Esophagus (tissue), 2 donors: ENCODE measurements around the gene TTYH1. TPM values are rescaled to one million over a fixed set of nuclear protein-coding genes. Genes with fewer than 3 reads are reported as not detected.

Experiments used
- H3K27ac ChIP-seq, 2 donors: one replicate each; pipeline ENCODE4 v1.5.1; 2013; ENCODE audit warnings: low read depth in 2 of 2, mild to moderate bottlenecking in 2 of 2, inconsistent platforms in 1 of 2, low read length in 1 of 2, moderate library complexity in 1 of 2
- H3K27me3 ChIP-seq, 2 donors: one replicate each; pipeline ENCODE4 v1.6.1; 2013; ENCODE audit warnings: low read length in 2 of 2, control low read depth in 1 of 2, mild to moderate bottlenecking in 1 of 2; ENCODE audit not compliant: insufficient read depth in 2 of 2, control insufficient read depth in 1 of 2
- H3K36me3 ChIP-seq, 2 donors: one replicate each; pipeline ENCODE4 v1.6.1; 2013; ENCODE audit warnings: low read length in 1 of 2; ENCODE audit not compliant: control insufficient read depth in 2 of 2, insufficient read depth in 2 of 2
- H3K4me1 ChIP-seq, 2 donors: one replicate each; pipeline ENCODE4 v1.6.1; 2013; ENCODE audit warnings: low read length in 1 of 2; ENCODE audit not compliant: control insufficient read depth in 2 of 2, insufficient read depth in 2 of 2
- H3K4me3 ChIP-seq, 2 donors: one replicate each; pipeline ENCODE4 v1.5.1; 2013; ENCODE audit warnings: low read length in 2 of 2, mild to moderate bottlenecking in 2 of 2, low read depth in 1 of 2, moderate library complexity in 1 of 2
- H3K9me3 ChIP-seq, 2 donors: one replicate each; pipeline ENCODE4 v1.6.1; 2013; ENCODE audit warnings: mild to moderate bottlenecking in 2 of 2, low read depth in 1 of 2, low read length in 1 of 2, moderate library complexity in 1 of 2; ENCODE audit not compliant: control insufficient read depth in 2 of 2, insufficient read depth in 1 of 2
- WGBS, 2 donors: extraction: QIAGEN DNeasy Blood & Tissue Kit; methylation state at CpG; one replicate each; pipeline ENCODE4 v1.1.7; 2013; 5-methylcytosine and 5-hydroxymethylcytosine counted together
- polyA plus RNA-seq, 2 donors: library from polyadenylated mRNA; stranded (reverse); fragments of 200-250 nt; gene quantifications; one replicate each; pipeline ENCODE4 v1.2.3, GENCODE V29; 2013
- donor health status: healthy with polysubstance abuse.
- donor health status: Bipolar disorder and iron deficiency.

The TTYH1 gene
- polyA plus RNA-seq, 2 donors: 0.82 to 3.7 TPM

GRCh38 chr19:54428323-54429175 is 13.3 kb downstream of the TTYH1 start:
- Histone ChIP-seq H3K27ac (no peak overlapping the region), H3K4me3 (no peak overlapping the region), H3K36me3 (no peaks in the 10 kb centered on the region), H3K27me3 (peaks cover 0 to 3% of the 10 kb centered on the region in 2 donors), H3K9me3 (no peaks in the 10 kb centered on the region), H3K4me1 (peaks cover 5 to 9% of the 10 kb centered on the region in 2 donors)
- WGBS, 2 donors: 72 to 79% methylated on average over 11 of the region's 11 CpGs

DNA sequence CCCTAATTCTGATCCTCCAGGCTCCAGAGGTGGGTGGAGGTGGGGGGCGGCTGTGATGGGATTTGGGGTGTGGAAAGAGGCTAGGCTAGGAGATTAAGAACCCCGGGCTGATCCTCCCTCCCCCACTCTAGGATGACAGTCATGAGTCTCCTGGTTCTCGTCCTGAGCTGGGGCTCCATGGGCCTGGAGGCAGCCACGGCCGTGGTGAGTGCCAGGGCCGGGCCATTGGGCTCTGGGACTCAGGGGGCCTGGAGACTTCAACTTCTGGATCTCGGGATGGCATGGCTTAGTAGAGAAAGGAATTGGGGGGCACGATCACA is 13.9 kb downstream of the TTYH1 start:
- WGBS, 2 donors: 47 to 58% methylated on average over 8 of the region's 8 CpGs
- Histone ChIP-seq H3K4me3 (no peak overlapping the region), H3K4me1 (peaks cover 5 to 9% of the 10 kb centered on the region in 2 donors), H3K9me3 (no peaks in the 10 kb centered on the region), H3K36me3 (no peaks in the 10 kb centered on the region), H3K27me3 (peaks cover 0 to 3% of the 10 kb centered on the region in 2 donors), H3K27ac (no peak overlapping the region)

DNA sequence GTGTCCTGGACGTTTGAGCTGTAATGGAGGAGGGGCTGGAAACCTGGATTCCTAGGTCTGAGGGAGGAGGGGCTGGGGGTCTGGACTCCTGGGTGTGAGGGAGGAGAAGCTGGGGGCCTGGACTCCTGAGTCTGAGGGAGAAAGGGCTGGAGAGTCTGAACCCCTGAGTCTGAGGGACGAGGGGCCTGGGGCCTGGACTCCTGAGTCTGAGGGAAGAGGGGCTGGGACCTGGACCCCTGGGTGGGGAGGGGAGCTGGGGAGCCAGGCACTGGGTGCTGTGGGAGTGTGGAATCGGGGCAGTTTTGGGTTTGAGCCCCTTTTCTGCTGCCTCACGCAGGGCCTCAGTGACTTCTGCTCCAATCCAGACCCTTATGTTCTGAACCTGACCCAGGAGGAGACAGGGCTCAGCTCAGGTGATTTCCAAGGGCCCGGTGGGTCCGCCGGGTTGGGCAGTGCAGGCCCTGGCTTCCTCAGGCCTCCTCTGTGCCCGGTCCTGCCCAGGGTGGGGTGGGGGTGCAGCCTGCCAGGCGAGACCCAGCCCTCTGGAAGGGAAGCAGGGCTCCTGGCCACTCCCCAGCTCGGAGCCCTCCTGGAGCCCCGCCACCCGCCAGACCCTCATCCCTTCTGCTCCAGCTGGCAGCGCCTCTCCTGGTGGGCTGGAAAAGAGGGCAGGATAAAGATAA is 14.4 kb downstream of the TTYH1 start:
- no peak overlapping the region for H3K4me3 ChIP-seq
- peaks cover 5 to 9% of the 10 kb centered on the region in 2 donors for H3K4me1 ChIP-seq
- no peaks in the 10 kb centered on the region for H3K9me3 ChIP-seq
- WGBS, 2 donors: 36 to 38% methylated on average over 13 of the region's 13 CpGs
- no peaks in the 10 kb centered on the region for H3K36me3 ChIP-seq
- peaks cover 0 to 3% of the 10 kb centered on the region in 2 donors for H3K27me3 ChIP-seq
- H3K27ac ChIP-seq: no peak overlapping the region

DNA sequence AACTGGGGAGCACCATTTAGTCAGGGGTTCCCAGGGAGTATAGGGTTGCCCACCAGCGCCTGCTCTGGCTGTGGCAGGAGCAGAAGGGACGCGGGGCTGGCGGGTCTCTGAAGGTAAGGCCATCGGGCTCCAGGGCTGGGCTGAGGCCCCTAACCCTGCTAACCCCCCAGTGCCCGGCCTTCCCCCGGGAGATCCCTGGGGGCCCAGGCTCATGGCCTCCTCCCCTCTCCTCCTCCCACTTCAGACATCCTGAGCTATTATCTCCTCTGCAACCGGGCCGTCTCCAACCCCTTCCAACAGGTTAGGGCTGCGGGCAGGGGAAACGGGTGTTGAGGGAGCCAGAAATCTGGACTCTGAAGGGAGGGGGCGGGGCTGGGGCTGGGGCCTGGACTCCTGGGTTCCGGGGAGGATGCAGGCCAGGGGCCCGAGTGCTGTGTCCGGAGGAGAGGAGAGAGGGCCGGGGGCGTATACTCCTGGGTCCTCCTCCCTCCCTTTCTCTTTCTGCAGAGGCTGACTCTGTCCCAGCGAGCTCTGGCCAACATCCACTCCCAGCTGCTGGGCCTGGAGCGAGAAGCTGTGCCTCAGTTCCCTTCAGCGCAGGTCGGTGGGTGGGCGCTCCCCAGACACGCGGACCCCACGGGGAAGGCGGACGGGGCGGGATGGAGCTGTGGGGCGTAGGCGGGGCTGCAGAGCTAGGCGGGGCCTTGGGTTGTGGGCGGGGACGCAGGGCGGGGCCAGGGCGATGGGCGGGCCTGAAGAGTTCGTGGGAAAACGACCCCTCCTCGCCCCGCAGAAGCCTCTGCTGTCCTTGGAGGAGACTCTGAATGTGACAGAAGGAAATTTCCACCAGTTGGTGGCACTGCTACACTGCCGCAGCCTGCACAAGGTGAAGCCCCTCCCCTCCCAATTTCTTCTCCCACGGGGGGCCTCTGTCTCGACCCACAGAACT is 15.3 kb downstream of the TTYH1 start:
- Histone ChIP-seq H3K9me3 (no peaks in the 10 kb centered on the region), H3K4me1 (peaks cover 9% of the 10 kb centered on the region in 2 donors), H3K36me3 (no peaks in the 10 kb centered on the region), H3K27me3 (peaks cover 0 to 3% of the 10 kb centered on the region in 2 donors), H3K27ac (no peak overlapping the region), H3K4me3 (peak overlapping the region; percentile 28 to 39)
- WGBS, 2 donors: 6 to 8% methylated on average over 42 of the region's 43 CpGs

DNA sequence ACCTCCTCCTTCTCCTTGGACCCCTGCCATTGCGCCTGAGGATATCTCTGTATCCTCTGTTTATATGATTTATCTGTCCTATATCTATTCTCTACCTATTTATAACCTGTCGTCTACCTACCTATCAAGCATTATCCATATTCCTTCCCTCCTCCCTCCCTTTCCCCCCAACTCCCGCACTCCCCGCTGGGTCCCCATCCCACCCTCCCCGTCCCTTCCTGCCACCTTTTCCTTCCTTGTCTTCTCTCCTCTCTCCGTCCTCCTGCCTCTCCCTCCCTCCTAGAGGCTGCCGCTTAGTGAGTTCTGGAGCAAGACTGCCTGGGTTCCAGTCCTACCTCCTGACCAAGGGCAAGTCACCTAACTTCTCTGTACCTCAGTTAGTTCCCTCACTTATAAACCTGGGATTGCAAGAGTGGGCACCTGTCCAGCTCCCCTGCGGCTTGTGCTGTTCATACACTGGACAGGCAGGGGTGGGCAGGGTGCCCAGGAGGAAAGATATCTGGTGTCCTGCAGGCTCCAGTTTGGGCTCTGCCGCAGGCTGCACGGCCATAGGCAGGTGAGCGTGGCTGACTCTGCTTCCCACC is 16.1 kb downstream of the TTYH1 start:
- WGBS, 2 donors: 20 to 22% methylated on average over 11 of the region's 11 CpGs
- Histone ChIP-seq H3K4me3 (peak overlapping the region; percentile 33 to 39), H3K27me3 (peaks cover 0 to 3% of the 10 kb centered on the region in 2 donors), H3K9me3 (no peaks in the 10 kb centered on the region), H3K36me3 (no peaks in the 10 kb centered on the region), H3K4me1 (peaks cover 9% of the 10 kb centered on the region in 2 donors), H3K27ac (peak overlapping the region; percentile 62 to 66)

GRCh38 chr19:54432144-54432738 is 17.0 kb downstream of the TTYH1 start:
- H3K27me3 ChIP-seq: peaks cover 0 to 3% of the 10 kb centered on the region in 2 donors

DNA sequence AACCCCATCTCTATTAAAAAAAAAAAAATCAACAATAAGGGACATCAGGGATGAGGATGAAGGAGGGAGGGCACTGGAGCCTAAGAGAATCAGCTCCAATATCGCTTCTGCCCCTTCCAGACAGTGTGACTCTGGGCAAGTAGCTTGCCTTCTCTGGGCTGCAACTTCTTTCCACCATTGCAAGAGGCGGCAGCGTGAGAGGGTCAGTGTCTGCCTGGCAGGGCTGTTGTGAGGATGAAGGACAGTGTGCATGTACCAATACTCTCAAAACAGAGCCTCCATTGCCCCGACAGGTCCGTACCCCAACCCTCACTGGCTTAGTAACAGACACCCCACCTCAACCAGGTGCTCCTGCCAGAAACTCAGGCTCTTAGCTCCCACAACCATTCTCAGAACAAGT is 18.4 kb downstream of the TTYH1 start:
- Histone ChIP-seq H3K27me3 (peaks cover 0 to 2% of the 10 kb centered on the region in 2 donors), H3K9me3 (no peaks in the 10 kb centered on the region), H3K36me3 (no peaks in the 10 kb centered on the region), H3K4me3 (no peak overlapping the region), H3K27ac (no peak overlapping the region), H3K4me1 (peaks cover 9% of the 10 kb centered on the region in 2 donors)
- WGBS, 2 donors: 80 to 91% methylated on average over 5 of the region's 5 CpGs

More at GRCh38 chr19:54432144-54432738, 17.0 kb downstream of the TTYH1 start:
- Histone ChIP-seq H3K9me3 (no peaks in the 10 kb centered on the region), H3K4me1 (peaks cover 9% of the 10 kb centered on the region in 2 donors), H3K27ac (peak overlapping the region in 1 of 2 donors; percentile 11), H3K4me3 (no peak overlapping the region), H3K36me3 (no peaks in the 10 kb centered on the region)
- 62 to 64% methylated on average over 10 of the region's 10 CpGs for WGBS, 2 donors

DNA sequence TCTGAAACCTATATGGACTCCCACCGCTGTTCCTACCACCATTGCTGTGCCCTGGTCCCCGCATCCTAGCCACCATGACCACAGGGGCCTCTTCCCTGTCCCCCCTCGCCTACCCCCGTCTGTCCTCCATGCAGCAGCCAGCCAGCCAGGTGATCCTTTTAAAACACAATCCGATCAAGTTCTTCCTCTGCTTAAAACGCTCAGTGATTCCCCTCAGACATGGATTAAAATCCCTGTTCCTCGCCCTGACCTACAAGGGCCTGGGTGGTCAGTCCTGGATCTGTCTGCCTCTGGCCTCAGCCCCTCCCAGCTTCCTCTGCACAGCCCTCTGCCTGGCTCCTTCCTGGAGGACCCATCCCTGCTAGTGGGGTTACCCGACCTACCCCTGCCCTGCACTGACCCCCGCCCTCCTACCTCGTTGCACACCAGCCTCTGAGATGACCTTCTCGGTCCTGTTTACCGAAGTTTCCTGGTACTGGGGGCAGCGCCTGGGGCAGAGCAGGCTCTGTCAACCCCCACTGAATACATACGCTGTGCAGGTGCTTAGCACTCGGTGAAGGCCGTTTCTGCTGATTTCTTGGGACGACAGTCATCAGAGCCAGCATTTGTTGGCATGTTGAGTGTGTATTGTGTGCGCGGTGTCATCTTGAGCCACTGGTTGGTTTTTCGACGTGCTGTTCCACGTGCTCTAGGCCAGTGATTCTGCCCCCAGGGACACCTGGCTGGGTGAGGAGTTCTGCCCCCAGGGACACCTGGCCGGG is 19.0 kb downstream of the TTYH1 start:
- WGBS, 2 donors: 45 to 47% methylated on average over 23 of the region's 23 CpGs
- Histone ChIP-seq H3K27me3 (no peaks in the 10 kb centered on the region), H3K36me3 (peaks cover 1 to 4% of the 10 kb centered on the region in 2 donors), H3K4me3 (no peak overlapping the region), H3K9me3 (no peaks in the 10 kb centered on the region), H3K4me1 (peaks cover 9 to 12% of the 10 kb centered on the region in 2 donors), H3K27ac (no peak overlapping the region)
